ENCODE measurements around the gene GIMAP6.
A peak's percentile ranks its signal among the peaks of the same experiment; 100 is the strongest.
"Not testable (repeated sequence)": the region's sequence is repeated elsewhere in the genome, so short reads cannot be mapped to it uniquely, and the experiment has no call there.

The GIMAP6 gene

DNA sequence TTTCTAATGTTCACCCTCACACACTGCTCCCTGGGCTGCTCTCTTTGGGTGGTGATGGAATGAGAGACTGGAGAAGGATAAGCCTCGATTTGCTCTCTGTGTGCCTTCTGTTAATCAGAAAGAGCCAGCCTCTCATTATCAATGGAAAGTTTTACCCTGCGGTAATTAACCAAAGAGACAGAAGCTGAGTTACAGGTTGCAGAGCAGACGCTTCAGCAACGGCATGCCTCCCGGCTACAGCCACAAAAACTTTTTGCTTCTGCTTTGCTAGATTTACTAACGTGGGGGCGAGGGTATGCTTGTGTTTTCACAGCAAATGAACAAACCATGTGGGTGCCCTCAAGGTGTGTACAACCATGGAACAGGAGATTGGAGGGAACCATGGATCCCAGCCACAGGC is 47.0 kb downstream of the GIMAP6 start:
- H3K36me3 Mint-ChIP-seq (ENCODE audit: low read depth) = peaks cover 23% of the 10 kb centered on the region
- no peaks in the 10 kb centered on the region for H3K27me3 Mint-ChIP-seq
- H3K9me3 Mint-ChIP-seq = peaks cover 43% of the 10 kb centered on the region
- DNase-seq = no peak
- H3K4me3 Mint-ChIP-seq = no peak overlapping the region
- peak overlapping the region; percentile 72 for H3K27ac Mint-ChIP-seq
- peaks cover 53% of the 10 kb centered on the region for H3K4me1 Mint-ChIP-seq (ENCODE audit: low read depth)

DNA sequence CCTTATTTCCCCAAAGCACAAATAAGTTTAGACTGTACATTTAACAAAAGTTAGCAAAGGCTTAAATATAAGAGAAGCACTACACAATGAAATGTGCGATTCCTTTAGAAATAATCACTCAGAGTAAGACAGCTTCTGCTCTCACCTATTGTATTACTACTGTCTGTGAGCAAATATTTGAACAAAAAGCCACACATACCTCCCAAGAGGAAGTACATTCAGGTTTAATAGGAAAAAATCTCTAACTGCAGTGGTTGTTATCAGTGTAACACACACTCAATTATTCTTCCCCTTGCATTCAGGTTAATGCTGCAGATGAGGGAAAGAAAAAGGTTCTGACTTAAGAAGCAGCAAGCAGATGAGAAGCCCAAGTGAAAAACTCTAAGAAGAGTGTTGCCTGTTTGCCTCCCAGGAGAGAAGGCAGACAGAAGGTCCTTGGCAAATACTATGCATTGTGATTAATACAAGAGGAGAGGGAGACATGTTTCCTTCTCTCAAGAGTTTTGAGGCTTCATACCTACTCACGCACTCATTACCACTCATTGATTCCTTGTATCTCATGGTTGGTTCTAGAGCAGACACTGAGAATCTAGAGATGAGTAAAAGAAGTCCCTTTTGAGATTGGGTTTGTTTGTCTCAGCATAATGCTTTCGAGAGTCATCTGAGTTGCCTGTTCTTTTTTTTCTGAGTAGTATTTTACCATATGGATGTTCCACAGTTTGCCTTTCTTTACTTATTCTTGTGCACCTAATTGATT is 51.4 kb downstream of the GIMAP6 start:
- H3K4me3 Mint-ChIP-seq = no peak overlapping the region
- peaks cover 60% of the 10 kb centered on the region for H3K36me3 Mint-ChIP-seq (ENCODE audit: low read depth)
- peaks cover 59% of the 10 kb centered on the region for H3K4me1 Mint-ChIP-seq (ENCODE audit: low read depth)
- peaks cover 69% of the 10 kb centered on the region for H3K9me3 Mint-ChIP-seq
- DNase-seq = no peak
- H3K27me3 Mint-ChIP-seq = no peaks in the 10 kb centered on the region
- peak overlapping the region; percentile 67 for H3K27ac Mint-ChIP-seq

GRCh38 chr7:150579979-150580637 is 52.1 kb downstream of the GIMAP6 start:
- not testable (repeated sequence) for H3K27me3 Mint-ChIP-seq, DNase-seq, H3K4me3 Mint-ChIP-seq
- Mint-ChIP-seq H3K27ac (peak overlapping the region; percentile 67), H3K4me1 (ENCODE audit: low read depth) (peaks cover 53% of the 10 kb centered on the region), H3K36me3 (ENCODE audit: low read depth) (peaks cover 67% of the 10 kb centered on the region), H3K9me3 (peaks cover 71% of the 10 kb centered on the region)
